ENCODE measurements around the gene ERBB2.
"Not testable (repeated sequence)": the region's sequence is repeated elsewhere in the genome, so short reads cannot be mapped to it uniquely, and the experiment has no call there.

Gene ERBB2

GRCh38 chr17:39742126-39742855 lies 42.4 kb downstream of the ERBB2 start:
- H3K4me3 ChIP-seq (ENCODE audit: low read length), result no peak overlapping the region
- no peak for TF ChIP-seq ZNF274 (IDR thresholded peaks at IDR 0.05; ENCODE audit: low read depth, low read length)

GRCh38 chr17:39742856-39743436 lies 43.1 kb downstream of the ERBB2 start:
- TF ChIP-seq ZNF274 (IDR thresholded peaks at IDR 0.05; ENCODE audit: low read depth, low read length), result no peak
- no peak overlapping the region for H3K4me3 ChIP-seq (ENCODE audit: low read length)

GRCh38 chr17:39744075-39744835 lies 44.4 kb downstream of the ERBB2 start:
- H3K4me3 ChIP-seq (ENCODE audit: low read length), result no peak overlapping the region
- no peak for TF ChIP-seq ZNF274 (IDR thresholded peaks at IDR 0.05; ENCODE audit: low read depth, low read length)

GRCh38 chr17:39744836-39745215 lies 45.0 kb downstream of the ERBB2 start:
- H3K4me3 ChIP-seq (ENCODE audit: low read length), result no peak overlapping the region
- no peak for TF ChIP-seq ZNF274 (IDR thresholded peaks at IDR 0.05; ENCODE audit: low read depth, low read length)

GRCh38 chr17:39745335-39746144 lies 45.7 kb downstream of the ERBB2 start:
- TF ChIP-seq ZNF274 (IDR thresholded peaks at IDR 0.05; ENCODE audit: low read depth, low read length), result no peak
- H3K4me3 ChIP-seq (ENCODE audit: low read length), result no peak overlapping the region

GRCh38 chr17:39746145-39746461 lies 46.2 kb downstream of the ERBB2 start:
- H3K4me3 ChIP-seq (ENCODE audit: low read length), result no peak overlapping the region
- TF ChIP-seq ZNF274 (IDR thresholded peaks at IDR 0.05; ENCODE audit: low read depth, low read length), result no peak

GRCh38 chr17:39747745-39748144 lies 47.9 kb downstream of the ERBB2 start:
- no peak for TF ChIP-seq ZNF274 (IDR thresholded peaks at IDR 0.05; ENCODE audit: low read depth, low read length)
- H3K4me3 ChIP-seq (ENCODE audit: low read length), result no peak overlapping the region

GRCh38 chr17:39748444-39749034 lies 48.7 kb downstream of the ERBB2 start:
- H3K4me3 ChIP-seq (ENCODE audit: low read length), result not testable (repeated sequence)

- no peak for TF ChIP-seq ZNF274 (IDR thresholded peaks at IDR 0.05; ENCODE audit: low read depth, low read length)
- H3K4me3 ChIP-seq (ENCODE audit: low read length), result no peak overlapping the region
Measured at GRCh38 chr17:39750131-39751015, 50.5 kb downstream of the ERBB2 start.

GRCh38 chr17:39751016-39751543 lies 51.2 kb downstream of the ERBB2 start:
- no peak overlapping the region for H3K4me3 ChIP-seq (ENCODE audit: low read length)
- no peak for TF ChIP-seq ZNF274 (IDR thresholded peaks at IDR 0.05; ENCODE audit: low read depth, low read length)

GRCh38 chr17:39751637-39752036 lies 51.8 kb downstream of the ERBB2 start:
- no peak overlapping the region for H3K4me3 ChIP-seq (ENCODE audit: low read length)
- TF ChIP-seq ZNF274 (IDR thresholded peaks at IDR 0.05; ENCODE audit: low read depth, low read length), result no peak

- no peak for TF ChIP-seq ZNF274 (IDR thresholded peaks at IDR 0.05; ENCODE audit: low read depth, low read length)
- no peak overlapping the region for H3K4me3 ChIP-seq (ENCODE audit: low read length)
Measured at GRCh38 chr17:39752241-39752881, 52.5 kb downstream of the ERBB2 start.

Data from GM08714 (cell line).